ENCODE results near the gene FAM229B. TPM values are rescaled to one million over a fixed set of nuclear protein-coding genes. Genes with fewer than 3 reads are reported as not detected.

Gene FAM229B
- total and polyA plus RNA-seq, 9 donors = 23.4 to 58.2 (median 30.4) TPM

DNA sequence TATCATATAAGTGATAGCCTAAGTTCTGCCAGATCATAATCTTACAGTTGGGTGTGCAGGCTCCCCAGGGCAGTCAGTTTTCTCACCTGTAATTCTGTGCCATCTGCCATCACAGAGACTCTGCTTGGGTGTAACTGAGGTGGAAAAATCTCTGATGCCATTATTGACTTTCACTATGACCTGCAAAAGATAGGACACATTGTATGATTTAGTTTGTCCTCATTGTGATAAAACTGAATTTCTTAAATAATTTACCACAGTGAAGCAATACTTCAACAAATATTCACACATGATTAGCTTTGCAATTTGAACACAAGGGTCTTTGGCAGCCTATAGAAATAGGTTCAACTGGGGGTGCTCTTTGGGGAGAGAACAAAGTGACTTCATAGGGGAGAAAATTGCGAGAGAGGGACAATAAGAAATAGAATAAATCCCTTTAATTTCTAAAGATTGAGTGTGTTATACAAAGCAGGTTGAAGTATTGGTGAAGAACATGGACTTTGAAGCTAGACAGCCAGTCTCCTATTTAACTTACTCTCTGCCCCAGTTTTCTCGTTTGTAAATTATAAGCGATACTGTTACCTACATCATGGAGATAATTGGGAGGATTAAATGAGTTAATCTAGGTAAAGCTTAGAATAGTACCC lies 27.3 kb downstream of the FAM229B start:
- no peak for DNase-seq
- Histone ChIP-seq H3K27me3 (no peaks in the 10 kb centered on the region), H3K9me3 (no peaks in the 10 kb centered on the region), H3K4me1 (ENCODE audit: insufficient read depth) (peaks cover 3% of the 10 kb centered on the region), H3K4me3 (no peak overlapping the region), H3K36me3 (no peaks in the 10 kb centered on the region), H3K27ac (no peak overlapping the region)
- TF ChIP-seq EP300 (IDR thresholded peaks at IDR 0.05) (no peak), POLR2A (IDR thresholded peaks at IDR 0.05) (no peak)
- TF ChIP-seq, protein P1, sequence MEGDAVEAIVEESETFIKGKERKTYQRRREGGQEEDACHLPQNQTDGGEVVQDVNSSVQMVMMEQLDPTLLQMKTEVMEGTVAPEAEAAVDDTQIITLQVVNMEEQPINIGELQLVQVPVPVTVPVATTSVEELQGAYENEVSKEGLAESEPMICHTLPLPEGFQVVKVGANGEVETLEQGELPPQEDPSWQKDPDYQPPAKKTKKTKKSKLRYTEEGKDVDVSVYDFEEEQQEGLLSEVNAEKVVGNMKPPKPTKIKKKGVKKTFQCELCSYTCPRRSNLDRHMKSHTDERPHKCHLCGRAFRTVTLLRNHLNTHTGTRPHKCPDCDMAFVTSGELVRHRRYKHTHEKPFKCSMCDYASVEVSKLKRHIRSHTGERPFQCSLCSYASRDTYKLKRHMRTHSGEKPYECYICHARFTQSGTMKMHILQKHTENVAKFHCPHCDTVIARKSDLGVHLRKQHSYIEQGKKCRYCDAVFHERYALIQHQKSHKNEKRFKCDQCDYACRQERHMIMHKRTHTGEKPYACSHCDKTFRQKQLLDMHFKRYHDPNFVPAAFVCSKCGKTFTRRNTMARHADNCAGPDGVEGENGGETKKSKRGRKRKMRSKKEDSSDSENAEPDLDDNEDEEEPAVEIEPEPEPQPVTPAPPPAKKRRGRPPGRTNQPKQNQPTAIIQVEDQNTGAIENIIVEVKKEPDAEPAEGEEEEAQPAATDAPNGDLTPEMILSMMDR (IDR thresholded peaks at IDR 0.05) = no peak
- intact Hi-C loops (cut with DNase I) = no loop called here
- 94 to 96% (median 96%) methylated on average over 3 of the region's 3 CpGs for WGBS, 3 donors

DNA sequence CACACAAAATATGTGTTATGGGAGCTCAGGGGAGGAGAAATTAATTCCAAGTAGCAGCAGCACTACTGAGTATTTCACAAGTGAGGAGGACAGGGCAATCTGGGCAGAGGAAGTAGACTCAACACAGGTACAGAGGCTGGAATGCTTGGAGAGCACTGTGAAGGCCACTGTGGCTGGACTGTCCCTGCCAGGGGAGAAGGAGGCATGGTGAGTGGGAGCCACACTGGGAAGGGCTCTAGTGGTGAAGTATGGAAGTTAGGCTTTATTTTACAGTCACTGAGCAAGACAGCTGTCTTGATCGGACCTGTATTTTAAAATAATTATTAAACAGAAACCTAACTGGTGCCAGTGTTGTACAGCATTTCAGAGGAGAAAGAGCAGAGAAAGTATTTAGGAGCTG lies 28.8 kb downstream of the FAM229B start:
- intact Hi-C loops (cut with DNase I) = no loop called here
- H3K36me3 ChIP-seq = no peaks in the 10 kb centered on the region
- H3K27ac ChIP-seq = no peak overlapping the region
- 86 to 92% (median 91%) methylated on average over 1 of the region's 1 CpG for WGBS, 3 donors
- no peak for TF ChIP-seq POLR2A (IDR thresholded peaks at IDR 0.05)
- TF ChIP-seq EP300 (IDR thresholded peaks at IDR 0.05) = no peak
- TF ChIP-seq, protein P1 (IDR thresholded peaks at IDR 0.05) = no peak
- H3K9me3 ChIP-seq = no peaks in the 10 kb centered on the region
- peaks cover 3% of the 10 kb centered on the region for H3K4me1 ChIP-seq (ENCODE audit: insufficient read depth)
- H3K27me3 ChIP-seq = no peaks in the 10 kb centered on the region
- DNase-seq = no peak
- H3K4me3 ChIP-seq = no peak overlapping the region

- Histone ChIP-seq H3K4me1 (ENCODE audit: insufficient read depth) (peaks cover 3% of the 10 kb centered on the region), H3K27ac (no peak overlapping the region), H3K27me3 (no peaks in the 10 kb centered on the region), H3K36me3 (no peaks in the 10 kb centered on the region), H3K4me3 (no peak overlapping the region), H3K9me3 (no peaks in the 10 kb centered on the region)
- no peak for DNase-seq
- 71 to 83% (median 74%) methylated on average over 1 of the region's 1 CpG for WGBS, 3 donors
- intact Hi-C loops (cut with DNase I) = no loop called here
- TF ChIP-seq, protein P1 (IDR thresholded peaks at IDR 0.05) = no peak
- no peak for TF ChIP-seq EP300 (IDR thresholded peaks at IDR 0.05)
- no peak for TF ChIP-seq POLR2A (IDR thresholded peaks at IDR 0.05)
These were observed 30.2 kb downstream of the FAM229B start for GRCh38 chr6:112117554-112117953.

- intact Hi-C loops (cut with DNase I) = no loop called here
- Histone ChIP-seq H3K4me1 (ENCODE audit: insufficient read depth) (peaks cover 3% of the 10 kb centered on the region), H3K27ac (no peak overlapping the region), H3K9me3 (no peaks in the 10 kb centered on the region), H3K27me3 (no peaks in the 10 kb centered on the region), H3K36me3 (no peaks in the 10 kb centered on the region), H3K4me3 (no peak overlapping the region)
- TF ChIP-seq POLR2A (IDR thresholded peaks at IDR 0.05) = no peak
- no peak for TF ChIP-seq EP300 (IDR thresholded peaks at IDR 0.05)
- TF ChIP-seq, protein P1 (IDR thresholded peaks at IDR 0.05) = no peak
- DNase-seq = no peak
These were observed 30.6 kb downstream of the FAM229B start for GRCh38 chr6:112118034-112118433.

All from ovary (tissue), 9 donors.